NCI-H2196 treated with DMSO at 0.1 percent for 48 hours (cell line): ENCODE results near the gene RANBP17.

Experiments used
- DNase-seq: peaks from one replicate; lab custom pipeline; 2025; ENCODE audit not compliant: unreplicated experiment; lab: John Stamatoyannopoulos, UW

RANBP17 gene

DNA sequence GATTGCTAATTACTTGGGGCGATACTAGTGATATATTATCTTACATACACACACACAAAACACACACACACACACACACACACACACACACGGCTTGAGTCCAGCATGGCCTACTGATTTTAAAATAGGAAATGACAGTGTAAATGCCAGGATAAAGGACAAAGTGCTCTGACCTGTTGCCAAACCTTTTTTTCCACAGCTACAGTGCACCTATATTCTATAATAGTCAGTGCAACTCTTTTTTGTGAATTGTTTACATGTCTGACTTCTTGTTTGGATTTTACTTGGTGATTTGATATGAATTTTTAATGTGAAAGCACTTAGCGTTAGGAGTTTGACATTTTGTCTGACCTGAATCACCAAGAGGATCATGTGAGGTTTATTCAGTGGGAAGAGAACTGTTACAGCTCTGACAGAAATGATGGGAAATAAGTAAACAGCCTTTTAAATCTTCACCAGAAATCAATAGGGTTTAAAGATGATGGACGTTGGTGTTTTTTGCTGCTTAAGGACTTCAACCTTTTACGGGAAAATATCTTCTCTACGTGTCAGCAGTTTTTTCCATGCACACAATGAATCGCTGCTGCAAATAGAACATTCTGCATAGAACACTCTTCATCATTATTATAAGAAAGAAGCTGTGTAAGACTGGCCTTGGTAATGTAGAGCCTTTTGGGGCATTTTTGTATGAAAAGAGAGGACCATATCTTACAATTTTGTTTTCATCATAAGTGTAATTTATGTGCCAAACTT lies 218.5 kb downstream of the RANBP17 start:
- DNase-seq, result no peak

DNA sequence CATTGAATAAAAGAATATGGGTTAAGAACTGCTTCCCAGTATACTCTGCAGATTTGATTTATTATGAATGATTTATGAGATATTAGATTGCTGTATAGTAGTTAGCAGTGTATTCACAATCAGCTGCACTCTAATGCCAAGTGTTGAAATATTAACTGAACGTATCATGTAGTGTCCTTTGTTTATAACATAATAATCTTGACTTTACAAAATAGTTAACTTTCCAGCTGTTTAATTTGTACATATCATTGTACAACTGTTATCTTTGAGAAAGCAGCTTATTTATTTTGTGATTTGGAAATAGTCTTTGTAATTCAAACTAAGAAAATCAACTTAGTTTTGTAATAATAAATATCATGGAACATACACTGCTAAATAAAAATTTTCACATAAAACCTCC lies 219.5 kb downstream of the RANBP17 start:
- DNase-seq, result no peak

DNA sequence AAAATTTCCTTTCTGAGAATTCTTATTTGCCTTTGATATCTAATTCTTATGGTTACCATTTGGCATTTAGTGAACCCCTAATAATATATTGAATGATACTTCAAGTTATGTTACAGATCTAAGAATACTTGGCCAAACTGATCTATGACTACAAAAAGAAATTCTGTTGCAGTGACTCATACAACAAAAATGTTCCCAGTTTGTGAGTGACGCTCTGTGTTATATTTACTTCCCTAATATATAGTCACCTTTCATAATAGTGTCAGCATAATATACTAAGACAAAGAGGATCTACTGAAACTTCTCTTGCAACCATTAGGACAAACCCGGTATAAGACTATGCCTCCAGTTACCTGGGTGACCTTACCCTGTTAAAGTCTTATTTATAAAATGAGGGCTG lies 230.4 kb downstream of the RANBP17 start:
- DNase-seq, result no peak

GRCh38 chr5:171093598-171093997 lies 231.8 kb downstream of the RANBP17 start:
- no peak for DNase-seq

GRCh38 chr5:171094356-171094755 lies 232.5 kb downstream of the RANBP17 start:
- DNase-seq, result no peak

DNA sequence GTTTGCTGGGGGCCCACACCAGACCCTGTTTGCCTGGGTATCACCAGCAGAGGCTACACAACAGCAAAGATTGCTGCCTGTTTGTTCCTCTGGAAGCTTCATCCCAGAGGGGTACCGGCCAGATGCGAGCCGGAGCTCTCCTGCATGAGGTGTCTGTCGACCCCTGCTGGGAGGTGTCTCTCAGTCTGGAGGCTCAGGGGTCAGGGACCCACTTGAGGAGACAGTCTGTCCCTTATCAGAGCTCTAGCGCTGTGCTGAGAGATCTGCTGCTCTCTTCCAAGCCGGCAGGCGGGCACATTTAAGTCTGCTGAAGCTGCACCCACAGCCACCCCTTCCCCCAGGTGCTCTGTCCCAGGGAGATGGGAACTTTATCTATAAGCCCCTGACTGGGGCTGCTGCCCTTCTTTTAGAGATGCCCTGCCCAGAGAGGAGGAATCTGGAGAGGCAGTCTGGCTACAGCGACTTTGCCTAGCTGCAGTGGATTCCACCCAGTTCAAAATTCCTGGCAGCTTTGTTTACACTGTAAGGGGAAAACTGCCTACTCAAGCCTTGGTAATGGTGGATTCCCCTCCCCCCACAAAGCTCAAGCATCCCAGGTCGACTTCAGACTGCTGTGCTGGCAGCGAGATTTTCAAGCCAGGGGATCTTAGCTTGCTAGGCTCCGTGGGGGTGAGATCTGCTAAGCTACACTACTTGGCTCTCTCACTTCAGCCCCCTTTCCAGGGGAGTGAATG lies 241.2 kb downstream of the RANBP17 start:
- no peak for DNase-seq

GRCh38 chr5:171107669-171108068 lies 245.9 kb downstream of the RANBP17 start:
- DNase-seq, result no peak

GRCh38 chr5:171115519-171115918 lies 253.7 kb downstream of the RANBP17 start:
- DNase-seq, result no peak

GRCh38 chr5:171116719-171117118 lies 254.9 kb downstream of the RANBP17 start:
- DNase-seq, result no peak

- no peak for DNase-seq
Measured at GRCh38 chr5:171120986-171121622, 259.3 kb downstream of the RANBP17 start.

- no peak for DNase-seq
Measured at GRCh38 chr5:171121638-171122037, 259.8 kb downstream of the RANBP17 start.

DNA sequence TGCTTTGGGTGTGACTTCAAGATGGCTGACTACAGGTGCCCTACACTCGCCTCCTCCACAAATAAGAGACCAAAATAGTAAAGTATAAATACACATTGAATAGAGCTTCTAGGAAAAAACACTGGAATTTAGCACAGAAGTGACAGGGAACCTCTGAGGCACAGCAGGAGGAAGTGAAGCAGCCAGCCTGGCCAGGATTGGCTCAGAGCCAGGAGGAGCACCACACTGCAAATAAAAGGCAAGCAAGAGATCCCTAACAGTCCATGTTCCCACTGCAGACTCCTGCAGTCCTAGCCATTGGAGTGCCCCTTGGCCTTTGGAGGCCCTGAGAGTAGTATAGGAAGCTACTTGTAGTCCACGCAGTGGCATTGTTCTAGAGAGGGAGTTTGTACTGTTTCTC lies 260.6 kb downstream of the RANBP17 start:
- peak; percentile 3 for DNase-seq

DNA sequence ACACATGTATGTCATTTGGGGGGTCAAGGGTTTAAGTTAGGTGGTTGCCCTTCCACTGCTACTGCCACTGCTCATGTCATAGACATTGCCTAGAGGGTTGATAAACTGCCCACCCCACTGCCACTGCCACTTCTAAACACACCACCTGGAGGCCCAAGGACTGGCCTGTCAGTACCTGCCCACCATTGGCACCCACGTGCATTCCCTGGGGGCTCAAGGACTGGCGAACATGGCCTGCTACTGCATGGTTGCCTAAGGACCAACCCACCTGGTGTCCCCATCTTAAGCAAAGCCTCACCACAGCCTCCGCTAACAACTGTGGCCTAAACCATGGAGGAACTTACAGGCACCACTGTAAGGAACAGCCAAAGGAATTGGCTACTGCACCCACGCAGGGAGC lies 261.6 kb downstream of the RANBP17 start:
- DNase-seq, result no peak

GRCh38 chr5:171127314-171127713 lies 265.5 kb downstream of the RANBP17 start:
- DNase-seq, result no peak

DNA sequence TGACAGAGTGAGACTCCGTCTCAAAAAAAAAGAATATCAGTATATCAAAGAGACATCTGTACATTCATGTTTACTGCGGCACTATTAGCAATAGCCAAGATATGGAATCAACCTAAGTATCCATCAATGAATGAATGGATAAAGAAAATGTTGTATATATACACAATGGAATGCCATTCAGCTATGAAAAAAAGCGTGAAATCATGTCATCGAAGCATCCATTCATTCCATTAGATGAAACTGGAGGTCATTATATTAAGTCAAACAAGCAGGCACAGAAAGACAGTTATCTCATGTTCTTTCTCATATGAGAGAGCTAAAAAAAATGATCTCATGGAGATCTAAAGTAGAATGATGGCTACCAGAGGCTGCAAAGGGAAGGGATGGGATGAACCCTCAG lies 266.3 kb downstream of the RANBP17 start:
- no peak for DNase-seq

GRCh38 chr5:171129308-171129707 lies 267.5 kb downstream of the RANBP17 start:
- no peak for DNase-seq

GRCh38 chr5:171131497-171131896 lies 269.7 kb downstream of the RANBP17 start:
- no peak for DNase-seq

GRCh38 chr5:171137768-171138525 lies 276.1 kb downstream of the RANBP17 start:
- DNase-seq, result no peak

DNA sequence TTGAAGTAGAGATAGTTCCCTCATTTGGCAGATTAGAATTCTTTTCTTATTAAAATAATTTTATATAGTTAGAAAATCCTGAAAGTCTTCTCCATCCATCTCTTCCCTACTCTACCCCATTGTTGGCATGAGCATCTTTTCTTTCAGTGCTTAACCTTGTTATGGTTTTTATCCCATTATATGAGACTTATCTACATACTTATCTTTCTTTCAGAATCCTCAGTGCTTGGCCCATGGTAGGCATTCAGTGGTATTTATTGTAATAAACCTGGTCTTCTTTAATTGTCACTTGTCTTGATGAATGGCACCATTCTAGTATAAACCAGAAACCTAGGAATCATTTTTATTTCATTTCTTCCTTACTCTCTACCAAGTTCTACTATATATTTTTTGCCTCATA lies 277.4 kb downstream of the RANBP17 start:
- no peak for DNase-seq

DNA sequence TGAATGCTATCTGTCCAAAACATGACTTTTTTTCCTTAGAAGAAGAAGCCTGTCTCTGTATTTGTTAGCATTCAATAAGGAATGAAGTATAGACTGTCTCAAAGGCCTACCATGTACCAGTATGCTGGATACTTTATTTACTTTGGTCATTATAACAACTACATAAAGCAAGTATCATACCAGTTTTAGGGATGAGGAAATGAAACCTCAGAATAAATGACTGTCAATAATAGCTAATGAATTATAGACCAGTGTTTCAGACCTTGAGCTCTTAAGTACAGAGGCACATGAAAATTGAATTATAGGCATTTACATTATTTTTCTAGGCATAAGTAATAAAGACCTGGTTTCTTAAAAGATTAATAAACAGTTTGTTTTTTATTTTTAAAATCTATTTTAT lies 280.8 kb downstream of the RANBP17 start:
- no peak for DNase-seq

DNA sequence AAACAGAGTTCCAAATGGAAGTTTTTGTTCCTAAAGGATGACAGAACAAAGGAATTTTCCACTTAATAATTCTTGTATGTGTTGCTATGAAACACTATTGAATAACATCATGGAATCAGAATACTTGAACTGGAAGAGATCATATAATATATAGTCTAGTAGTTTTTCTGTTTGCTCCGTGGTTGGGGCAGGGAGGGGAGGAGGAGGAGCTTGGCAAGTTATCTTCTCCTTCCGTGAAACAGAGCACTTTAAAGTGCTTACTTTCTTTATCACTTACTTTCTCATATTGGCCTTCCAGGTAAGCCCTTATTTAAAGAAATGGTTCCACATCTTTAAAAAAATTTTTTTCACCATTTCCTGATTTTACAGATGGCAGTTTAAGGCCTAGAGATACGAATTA lies 281.4 kb downstream of the RANBP17 start:
- no peak for DNase-seq
